Fibroblast of lung (primary cell): ENCODE results near the gene WDR93.

Source experiments
- EZH2 ChIP-seq: IDR thresholded peaks from 2 replicates; pipeline ENCODE4 v1.5.1; 2012; ENCODE audit warnings: low read length, control low read depth, mild to moderate bottlenecking; ENCODE audit errors: missing control alignments
- TF ChIP-seq, protein P1 (sequence below), 2 donors: IDR thresholded peaks in 1 of 2; conservative IDR thresholded peaks in 1 of 2; 1 replicate in 1 of 2; 2 replicates in 1 of 2; pipeline ENCODE4 v1.5.1; 2011 to 2012; ENCODE audit warnings: low read length in 2 of 2, control low read depth in 1 of 2, inconsistent platforms in 1 of 2, low read depth in 1 of 2, mild to moderate bottlenecking in 1 of 2

DNA sequence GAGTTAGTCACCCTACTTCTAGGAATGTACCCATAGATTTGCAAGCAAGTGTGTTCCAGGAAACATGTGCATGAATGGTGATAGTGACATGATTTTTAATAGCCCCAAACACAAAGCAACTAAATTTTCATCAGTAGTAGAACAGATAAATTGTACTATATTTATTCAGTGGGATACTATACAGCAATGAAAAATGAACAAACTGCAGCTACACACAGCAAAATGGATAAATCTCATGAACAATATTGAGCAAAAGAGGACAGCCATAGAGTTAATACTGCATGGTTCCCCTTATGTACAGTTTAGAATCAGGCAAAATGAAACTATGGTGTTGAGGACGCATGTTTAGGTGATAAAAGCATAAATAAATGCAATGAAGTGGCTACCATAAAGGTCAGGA is 34.5 kb downstream of the WDR93 start:
- TF ChIP-seq, protein P1, sequence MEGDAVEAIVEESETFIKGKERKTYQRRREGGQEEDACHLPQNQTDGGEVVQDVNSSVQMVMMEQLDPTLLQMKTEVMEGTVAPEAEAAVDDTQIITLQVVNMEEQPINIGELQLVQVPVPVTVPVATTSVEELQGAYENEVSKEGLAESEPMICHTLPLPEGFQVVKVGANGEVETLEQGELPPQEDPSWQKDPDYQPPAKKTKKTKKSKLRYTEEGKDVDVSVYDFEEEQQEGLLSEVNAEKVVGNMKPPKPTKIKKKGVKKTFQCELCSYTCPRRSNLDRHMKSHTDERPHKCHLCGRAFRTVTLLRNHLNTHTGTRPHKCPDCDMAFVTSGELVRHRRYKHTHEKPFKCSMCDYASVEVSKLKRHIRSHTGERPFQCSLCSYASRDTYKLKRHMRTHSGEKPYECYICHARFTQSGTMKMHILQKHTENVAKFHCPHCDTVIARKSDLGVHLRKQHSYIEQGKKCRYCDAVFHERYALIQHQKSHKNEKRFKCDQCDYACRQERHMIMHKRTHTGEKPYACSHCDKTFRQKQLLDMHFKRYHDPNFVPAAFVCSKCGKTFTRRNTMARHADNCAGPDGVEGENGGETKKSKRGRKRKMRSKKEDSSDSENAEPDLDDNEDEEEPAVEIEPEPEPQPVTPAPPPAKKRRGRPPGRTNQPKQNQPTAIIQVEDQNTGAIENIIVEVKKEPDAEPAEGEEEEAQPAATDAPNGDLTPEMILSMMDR (conservative IDR thresholded peaks at IDR 0.05 in 1 of 2, IDR thresholded peaks at IDR 0.05 in 1 of 2; ENCODE audit: low read depth in 1 of 2, low read length in 2 of 2): no peak
- TF ChIP-seq EZH2: no peak
